Colonic mucosa (tissue), 4 donors: ENCODE measurements around the gene CASTOR1. TPM values are rescaled to one million over a fixed set of nuclear protein-coding genes. Genes with fewer than 3 reads are reported as not detected.

Experiments
- DNase-seq: peaks from one replicate; pipeline ENCODE4 v3.0.0-alpha.2; 2020
- H3K27ac ChIP-seq: fragments of 200-600 bp; one replicate; pipeline ENCODE4 v1.8.0; 2021
- H3K27me3 ChIP-seq: fragments of 200-600 bp; one replicate; pipeline ENCODE4 v1.8.0; 2021
- H3K36me3 ChIP-seq: fragments of 200-600 bp; one replicate; pipeline ENCODE4 v1.8.0; 2021
- H3K4me1 ChIP-seq: fragments of 200-600 bp; one replicate; pipeline ENCODE4 v1.8.0; 2021; ENCODE audit warnings: mild to moderate bottlenecking
- H3K4me3 ChIP-seq: fragments of 200-600 bp; one replicate; pipeline ENCODE4 v1.8.0; 2021
- H3K9ac ChIP-seq, 2 donors: one replicate each; pipeline ENCODE4 v1.7.0; 2013; ENCODE audit warnings: control low read depth in 2 of 2, low read depth in 2 of 2, low read length in 2 of 2
- H3K9me3 ChIP-seq: fragments of 200-600 bp; one replicate; pipeline ENCODE4 v1.8.0; 2021
- intact Hi-C: fragments of 100-400 bp; cut with DNase I; formaldehyde crosslinking; loops from one replicate; pipeline ENCODE4 v1.14.1; 2022
- total RNA-seq, 2 donors: library from RNA; stranded (reverse); fragmentation: NEBNext Ultra II Directional in 1 of 2; extraction: Animal tissue kit (Norgen Biotek cat#: 25700) in 1 of 2; gene quantifications; one replicate each; pipeline ENCODE4 v1.2.1, GENCODE V29; 2021
- TF ChIP-seq, protein P1 (sequence below): fragments of 200-600 bp; IDR thresholded peaks from one replicate; pipeline ENCODE4 v1.8.0; 2022; ENCODE audit warnings: antibody characterized with exemption, mild to moderate bottlenecking
- donor health status: healthy.
- donor health status: DM: no; HTN: no; CAD: no.
- donor health status: DM: no; HTN: no; CAD: no.

Gene CASTOR1
- total RNA-seq, 2 donors from 2014 or later = 4.5 to 5.0 TPM

- Histone ChIP-seq H3K9ac (no peak overlapping the region), H3K36me3 (no peaks in the 10 kb centered on the region), H3K27me3 (no peaks in the 10 kb centered on the region), H3K4me3 (no peak overlapping the region), H3K9me3 (no peaks in the 10 kb centered on the region), H3K27ac (no peak overlapping the region), H3K4me1 (peaks cover 13% of the 10 kb centered on the region)
- TF ChIP-seq, protein P1, sequence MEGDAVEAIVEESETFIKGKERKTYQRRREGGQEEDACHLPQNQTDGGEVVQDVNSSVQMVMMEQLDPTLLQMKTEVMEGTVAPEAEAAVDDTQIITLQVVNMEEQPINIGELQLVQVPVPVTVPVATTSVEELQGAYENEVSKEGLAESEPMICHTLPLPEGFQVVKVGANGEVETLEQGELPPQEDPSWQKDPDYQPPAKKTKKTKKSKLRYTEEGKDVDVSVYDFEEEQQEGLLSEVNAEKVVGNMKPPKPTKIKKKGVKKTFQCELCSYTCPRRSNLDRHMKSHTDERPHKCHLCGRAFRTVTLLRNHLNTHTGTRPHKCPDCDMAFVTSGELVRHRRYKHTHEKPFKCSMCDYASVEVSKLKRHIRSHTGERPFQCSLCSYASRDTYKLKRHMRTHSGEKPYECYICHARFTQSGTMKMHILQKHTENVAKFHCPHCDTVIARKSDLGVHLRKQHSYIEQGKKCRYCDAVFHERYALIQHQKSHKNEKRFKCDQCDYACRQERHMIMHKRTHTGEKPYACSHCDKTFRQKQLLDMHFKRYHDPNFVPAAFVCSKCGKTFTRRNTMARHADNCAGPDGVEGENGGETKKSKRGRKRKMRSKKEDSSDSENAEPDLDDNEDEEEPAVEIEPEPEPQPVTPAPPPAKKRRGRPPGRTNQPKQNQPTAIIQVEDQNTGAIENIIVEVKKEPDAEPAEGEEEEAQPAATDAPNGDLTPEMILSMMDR = no peak
- intact Hi-C loops = loop anchor here (2.0 kb wide), 3 partner anchors 23 to 177 kb away; partner anchors contain the start of gene RNF215
- no peak for DNase-seq
These were observed 3.5 kb downstream of the CASTOR1 start for GRCh38 chr22:30285846-30286200.

- H3K9me3 ChIP-seq = no peaks in the 10 kb centered on the region
- no peaks in the 10 kb centered on the region for H3K36me3 ChIP-seq
- no peak overlapping the region for H3K27ac ChIP-seq
- H3K27me3 ChIP-seq = no peaks in the 10 kb centered on the region
- H3K4me3 ChIP-seq = no peak overlapping the region
- no peak for DNase-seq
- H3K4me1 ChIP-seq = peaks cover 10% of the 10 kb centered on the region
- intact Hi-C loops = no loop called here
- H3K9ac ChIP-seq = no peak overlapping the region
- TF ChIP-seq, protein P1 = no peak
These were observed 4.0 kb downstream of the CASTOR1 start for GRCh38 chr22:30285176-30285845.

DNA sequence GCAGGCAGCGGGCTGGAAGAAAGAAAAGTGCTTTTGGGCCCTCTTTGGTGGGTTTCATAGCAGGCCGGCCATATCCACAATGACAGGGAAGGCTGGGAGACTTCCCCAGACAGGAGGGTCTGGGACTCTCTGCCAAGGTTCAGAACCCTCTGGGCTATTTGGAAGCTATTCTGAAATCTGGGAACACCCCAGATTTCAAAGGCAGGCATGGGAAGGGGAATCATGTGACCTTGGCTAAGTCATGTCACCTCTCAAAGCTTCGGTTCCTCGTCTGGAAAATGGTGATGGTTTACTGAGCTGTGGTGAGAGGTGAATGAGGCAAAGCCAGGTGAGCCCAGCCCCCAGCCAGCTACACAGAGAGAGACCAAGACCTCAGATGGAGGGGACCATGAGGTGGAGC is 4.6 kb downstream of the CASTOR1 start:
- Histone ChIP-seq H3K27me3 (no peaks in the 10 kb centered on the region), H3K36me3 (no peaks in the 10 kb centered on the region), H3K9ac (no peak overlapping the region), H3K4me1 (peaks cover 8% of the 10 kb centered on the region), H3K9me3 (no peaks in the 10 kb centered on the region), H3K4me3 (no peak overlapping the region), H3K27ac (no peak overlapping the region)
- intact Hi-C loops = no loop called here
- TF ChIP-seq, protein P1 = no peak
- DNase-seq = no peak

DNA sequence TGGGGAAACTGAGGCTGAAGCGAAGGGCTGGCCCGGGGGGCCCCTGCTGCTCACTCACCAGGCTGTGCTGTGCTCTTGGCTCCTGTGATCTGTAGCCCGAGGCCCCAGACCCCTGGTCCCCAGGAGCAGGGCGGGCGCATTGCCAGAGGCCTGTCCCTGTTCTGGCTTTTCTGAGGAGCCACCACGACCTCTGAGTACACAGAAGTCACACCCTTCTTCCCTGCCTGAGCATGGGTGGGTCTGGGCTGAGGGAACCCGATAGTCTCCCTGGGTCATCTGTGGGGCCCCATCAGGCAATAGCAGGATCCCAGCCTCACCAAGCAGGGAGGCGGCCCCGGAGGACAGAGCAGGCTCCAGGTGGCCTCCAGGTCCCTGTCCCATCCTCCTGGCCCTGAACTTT is 5.1 kb downstream of the CASTOR1 start:
- Histone ChIP-seq H3K4me1 (peaks cover 8% of the 10 kb centered on the region), H3K27ac (no peak overlapping the region), H3K27me3 (no peaks in the 10 kb centered on the region), H3K36me3 (no peaks in the 10 kb centered on the region), H3K9me3 (no peaks in the 10 kb centered on the region), H3K9ac (no peak overlapping the region), H3K4me3 (no peak overlapping the region)
- intact Hi-C loops = no loop called here
- TF ChIP-seq, protein P1 = no peak
- DNase-seq = no peak

DNA sequence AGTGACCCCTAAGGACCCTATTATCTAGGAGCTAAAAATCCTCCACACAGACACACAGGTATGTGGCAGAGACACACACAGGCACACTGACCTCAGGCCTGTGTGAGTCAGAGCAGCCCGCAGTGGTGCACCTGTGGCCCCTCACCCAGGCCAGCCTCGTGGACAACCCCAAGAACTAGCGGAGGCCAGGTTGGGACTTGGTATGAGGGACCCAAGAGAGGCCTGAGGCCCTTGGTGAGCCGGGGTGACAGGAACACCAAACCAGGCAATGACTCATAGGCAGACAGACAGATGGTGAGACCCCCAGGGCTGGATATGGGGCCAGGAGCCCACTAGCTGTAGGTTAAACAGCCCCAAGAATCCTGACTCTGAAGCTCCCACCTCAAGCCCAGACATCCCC is 6.0 kb downstream of the CASTOR1 start:
- Histone ChIP-seq H3K36me3 (no peaks in the 10 kb centered on the region), H3K4me3 (no peak overlapping the region), H3K9ac (no peak overlapping the region), H3K9me3 (no peaks in the 10 kb centered on the region), H3K27me3 (no peaks in the 10 kb centered on the region), H3K4me1 (peaks cover 2% of the 10 kb centered on the region), H3K27ac (no peak overlapping the region)
- intact Hi-C loops = no loop called here
- TF ChIP-seq, protein P1 = no peak
- no peak for DNase-seq
